Transverse colon (tissue), 4 donors: ENCODE measurements around the gene MYH7B.

Experiments
- EP300 ChIP-seq: sonication (generic); formaldehyde crosslinking; IDR thresholded peaks from one replicate; pipeline ENCODE4 v1.6.1; 2017; ENCODE audit warnings: antibody characterized with exemption, low read depth
- POLR2A ChIP-seq: fragments of 450-650 bp; IDR thresholded peaks from one replicate; pipeline ENCODE4 v1.6.1; 2016; ENCODE audit warnings: antibody characterized with exemption, mild to moderate bottlenecking, moderate library complexity
- POLR2AphosphoS5 ChIP-seq, 3 donors: sonication (generic); formaldehyde crosslinking; IDR thresholded peaks; one replicate each; pipeline ENCODE4 v1.6.1; 2016; ENCODE audit warnings: antibody characterized with exemption in 3 of 3
- TF ChIP-seq, protein P1 (sequence below), 5 experiments: fragments of 200-600 bp in 3 of 5; fragments of 450-650 bp in 2 of 5; sonication (generic) in 3 of 5; IDR thresholded peaks; 1 replicate in 2 of 5; 2 replicates in 3 of 5; pipeline ENCODE4 v1.5.1; 2016 to 2017; ENCODE audit warnings: antibody characterized with exemption in 5 of 5, inconsistent platforms in 3 of 5, mild to moderate bottlenecking in 2 of 5, moderate library complexity in 1 of 5

DNA sequence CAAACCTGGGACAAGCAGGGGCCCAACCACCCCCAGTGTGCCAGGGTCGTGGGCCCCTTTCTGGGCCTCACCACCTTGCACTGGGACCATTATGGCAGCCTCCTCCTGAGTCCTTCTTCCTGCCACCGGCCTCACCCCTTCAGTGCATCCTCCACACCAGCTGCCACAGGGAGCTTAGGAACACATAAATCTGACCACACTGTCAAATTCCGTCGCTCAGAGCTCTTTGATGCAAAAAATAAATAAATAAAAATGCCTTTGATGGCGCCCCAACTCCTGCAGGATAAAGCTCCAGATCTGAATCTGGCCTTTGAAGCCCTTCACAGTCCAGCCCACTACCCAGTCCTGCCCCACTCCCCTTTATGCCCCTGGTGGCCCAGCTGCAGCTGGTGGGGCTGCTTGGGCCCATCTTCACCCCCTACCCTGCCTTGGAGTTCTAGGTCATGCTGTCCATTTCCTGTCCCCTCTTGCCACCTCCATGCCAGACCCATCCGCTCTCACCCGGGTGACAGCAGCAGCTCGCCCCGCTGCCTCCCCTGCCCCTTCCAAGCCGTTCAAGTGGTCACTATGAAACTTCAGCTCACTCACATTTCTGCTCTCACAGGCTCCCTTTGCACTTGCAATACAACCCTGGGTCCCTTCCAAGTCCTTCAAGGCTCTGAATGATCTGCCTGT is 16.0 kb downstream of the MYH7B start:
- TF ChIP-seq EP300 (no peak), POLR2A (no peak), POLR2AphosphoS5 (IDR thresholded peaks at IDR 0.05) (no peak)
- TF ChIP-seq, protein P1, sequence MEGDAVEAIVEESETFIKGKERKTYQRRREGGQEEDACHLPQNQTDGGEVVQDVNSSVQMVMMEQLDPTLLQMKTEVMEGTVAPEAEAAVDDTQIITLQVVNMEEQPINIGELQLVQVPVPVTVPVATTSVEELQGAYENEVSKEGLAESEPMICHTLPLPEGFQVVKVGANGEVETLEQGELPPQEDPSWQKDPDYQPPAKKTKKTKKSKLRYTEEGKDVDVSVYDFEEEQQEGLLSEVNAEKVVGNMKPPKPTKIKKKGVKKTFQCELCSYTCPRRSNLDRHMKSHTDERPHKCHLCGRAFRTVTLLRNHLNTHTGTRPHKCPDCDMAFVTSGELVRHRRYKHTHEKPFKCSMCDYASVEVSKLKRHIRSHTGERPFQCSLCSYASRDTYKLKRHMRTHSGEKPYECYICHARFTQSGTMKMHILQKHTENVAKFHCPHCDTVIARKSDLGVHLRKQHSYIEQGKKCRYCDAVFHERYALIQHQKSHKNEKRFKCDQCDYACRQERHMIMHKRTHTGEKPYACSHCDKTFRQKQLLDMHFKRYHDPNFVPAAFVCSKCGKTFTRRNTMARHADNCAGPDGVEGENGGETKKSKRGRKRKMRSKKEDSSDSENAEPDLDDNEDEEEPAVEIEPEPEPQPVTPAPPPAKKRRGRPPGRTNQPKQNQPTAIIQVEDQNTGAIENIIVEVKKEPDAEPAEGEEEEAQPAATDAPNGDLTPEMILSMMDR (IDR thresholded peaks at IDR 0.05): no peak
